ENCODE data around the gene SLC9A4.

- TF ChIP-seq HDGF (IDR thresholded peaks at IDR 0.05; ENCODE audit: borderline replicate concordance) = no peak
- TF ChIP-seq TARDBP (IDR thresholded peaks at IDR 0.05) = no peak
- no peak for TF ChIP-seq SUZ12 (IDR thresholded peaks at IDR 0.05)
- TF ChIP-seq ELF4 (IDR thresholded peaks at IDR 0.05) = no peak
Measured at GRCh38 chr2:102499558-102499957, 26.5 kb downstream of the SLC9A4 start.

Measured in HEK293T (cell line).